Activated effector memory CD4-positive, alpha-beta T cell treated with Interleukin-2 at 50 U/mL for 16 hours (primary cell): ENCODE results near the gene CTU1.
"Not testable (repeated sequence)": the region's sequence is repeated elsewhere in the genome, so short reads cannot be mapped to it uniquely, and the experiment has no call there.

ENCODE experiments used
- DNase-seq: peaks from one replicate; pipeline ENCODE4 v3.0.0-alpha.2; 2020

The CTU1 gene

DNA sequence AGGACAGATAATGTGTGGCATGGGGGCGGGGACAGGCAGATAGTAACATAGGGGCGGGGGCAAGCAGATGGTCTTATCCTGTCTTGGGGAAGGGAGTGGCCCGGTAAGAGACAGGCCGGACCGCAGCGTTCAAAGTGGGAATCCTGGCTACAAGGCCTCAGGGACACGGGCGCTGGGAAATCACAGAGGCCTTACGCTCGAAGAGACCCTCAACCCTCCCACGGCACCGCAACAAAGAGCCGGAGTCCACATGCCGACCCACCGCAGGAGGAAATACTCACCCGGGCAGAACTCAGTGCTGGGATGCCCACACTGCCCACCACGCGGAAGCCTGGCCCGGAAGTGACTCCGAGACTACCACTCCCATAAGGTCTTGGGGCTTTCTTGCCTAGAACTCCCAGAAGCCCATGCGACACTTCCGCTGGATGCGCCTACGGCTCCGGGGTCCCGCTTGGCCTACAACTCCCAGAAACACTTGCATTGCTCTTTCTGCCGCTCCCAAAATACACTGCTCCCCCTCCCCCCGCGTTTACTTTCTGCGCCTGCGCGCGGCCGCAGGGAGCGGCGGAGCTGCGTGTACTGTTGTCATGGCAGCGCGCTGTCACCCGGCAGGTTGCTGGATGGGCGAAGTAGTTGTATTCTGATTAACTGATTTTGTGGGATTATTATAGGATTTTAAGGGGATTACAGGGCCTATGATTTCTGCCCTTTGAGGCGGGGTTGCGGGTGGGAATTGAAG, at the start of gene CTU1:
Gene CTU1, minus strand, starts transcription at position 344 of the 739 bp plus-strand sequence. CDS start 3,840 bp downstream, outside the sequence.
- peak; percentile 98 for DNase-seq

DNA sequence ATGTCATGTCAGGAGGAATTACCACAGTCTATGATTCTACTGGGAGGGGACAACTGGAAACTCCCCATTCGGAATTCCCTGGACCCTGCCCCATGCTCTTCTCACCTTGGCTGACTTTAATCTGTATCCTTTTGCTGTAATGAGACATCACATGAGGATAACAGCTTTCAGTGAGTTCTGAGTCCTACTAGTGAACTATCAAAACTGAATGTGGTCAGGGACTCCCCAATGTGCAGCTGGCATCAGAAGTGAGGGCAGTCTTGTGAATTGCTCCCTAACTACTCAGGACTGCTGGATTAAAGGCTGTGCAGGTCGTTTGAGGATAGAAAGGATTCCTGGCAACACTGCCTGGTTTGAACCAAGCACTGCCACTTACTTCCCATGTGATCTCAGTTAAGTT, 49.1 kb upstream of the CTU1 start:
- no peak for DNase-seq

DNA sequence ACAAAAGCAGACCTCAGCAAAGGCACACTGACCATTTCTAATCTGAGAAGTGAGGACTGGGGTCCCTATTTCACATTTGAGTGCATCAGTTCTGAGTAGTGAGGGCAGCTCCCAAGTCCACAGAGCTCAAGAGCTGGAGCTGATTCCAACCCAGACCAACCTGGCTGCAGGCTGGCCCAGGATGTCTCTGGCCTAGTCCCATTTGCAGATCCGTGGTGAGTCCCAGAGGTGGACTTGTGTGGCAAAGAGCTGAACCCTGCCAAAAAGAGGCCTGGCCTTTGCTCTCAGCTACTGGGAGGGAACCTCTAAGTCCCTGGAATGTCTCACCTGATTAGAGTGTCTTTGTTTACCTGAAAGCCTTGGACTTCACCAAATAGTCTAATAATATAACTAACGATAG, 48.5 kb upstream of the CTU1 start:
- DNase-seq: no peak

DNA sequence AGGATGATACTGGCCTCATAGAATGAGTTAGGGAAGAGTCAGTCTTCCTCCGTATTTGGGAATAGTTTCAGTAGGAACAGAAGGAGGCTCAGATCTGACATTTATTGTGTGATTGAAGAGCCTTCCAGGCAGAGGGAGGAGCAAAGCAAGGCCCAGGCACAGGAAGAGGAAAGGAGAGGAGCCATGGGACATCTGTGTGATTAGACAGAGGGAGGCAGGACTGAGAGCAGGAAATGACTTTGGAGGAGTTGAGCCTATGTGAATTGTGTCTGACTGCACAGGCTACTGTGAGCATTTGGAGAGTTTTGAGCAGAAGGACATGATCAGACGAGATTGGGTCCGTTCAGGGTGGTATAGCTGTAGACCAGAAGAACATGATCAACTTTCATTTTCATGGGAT, 42.4 kb upstream of the CTU1 start:
- DNase-seq: no peak

DNA sequence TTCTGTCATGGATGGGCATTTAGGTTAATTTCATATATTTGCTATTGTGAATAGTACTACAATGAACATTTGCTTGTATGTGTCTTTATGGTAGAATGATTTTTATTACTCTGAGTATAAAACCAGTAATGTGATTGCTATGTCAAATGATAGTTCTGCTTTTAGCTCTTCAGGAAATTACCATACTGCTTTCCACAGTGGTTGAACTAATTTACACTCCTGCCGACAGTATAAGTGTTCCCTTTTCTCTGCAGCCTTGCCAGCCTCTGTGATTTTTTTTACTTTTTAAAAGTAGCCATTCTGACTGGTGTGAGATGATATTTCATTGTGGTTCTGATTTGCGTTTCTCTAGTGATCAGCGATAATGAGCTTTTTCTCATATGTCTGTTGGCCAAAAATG, 40.4 kb upstream of the CTU1 start:
- DNase-seq: no peak

DNA sequence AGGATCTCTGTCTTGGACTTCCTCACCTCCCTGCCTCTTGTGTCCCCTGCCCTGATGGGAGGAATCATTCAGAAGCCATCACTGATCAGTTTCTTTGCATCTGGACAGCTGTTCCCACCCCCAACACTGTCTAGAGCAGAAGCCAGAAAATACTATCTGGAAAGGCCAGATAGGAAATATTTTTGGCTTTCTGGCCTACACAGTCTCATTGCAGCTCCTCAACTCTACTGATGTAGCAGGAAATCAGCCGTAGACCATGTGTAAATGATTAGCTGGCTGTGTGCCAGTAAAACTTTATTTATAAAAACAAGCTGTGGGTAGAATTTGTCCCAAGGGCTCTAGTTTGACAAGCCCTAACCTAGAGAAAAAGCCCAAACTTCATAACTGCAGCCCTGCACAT, 39.5 kb upstream of the CTU1 start:
- DNase-seq: no peak

DNA sequence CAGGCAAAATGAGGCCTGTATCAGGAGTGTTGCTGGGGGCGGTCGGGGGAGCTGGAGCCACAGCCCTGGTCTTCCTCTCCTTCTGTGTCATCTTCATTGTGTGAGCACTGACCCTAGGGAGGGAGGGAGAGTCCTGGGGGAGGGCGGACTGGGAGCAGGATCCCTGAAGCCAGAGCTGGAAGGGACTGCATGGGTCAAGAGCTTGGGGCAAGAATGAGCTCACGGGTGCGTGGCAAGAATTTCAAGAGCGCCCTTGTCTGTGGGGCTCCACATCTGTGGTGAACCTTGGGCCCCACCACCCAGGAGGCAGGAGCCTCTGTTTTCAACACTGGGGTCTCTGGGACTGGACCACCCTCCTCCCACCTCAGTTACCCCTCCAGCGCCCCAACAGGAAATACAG, 38.5 kb upstream of the CTU1 start:
- DNase-seq: no peak

DNA sequence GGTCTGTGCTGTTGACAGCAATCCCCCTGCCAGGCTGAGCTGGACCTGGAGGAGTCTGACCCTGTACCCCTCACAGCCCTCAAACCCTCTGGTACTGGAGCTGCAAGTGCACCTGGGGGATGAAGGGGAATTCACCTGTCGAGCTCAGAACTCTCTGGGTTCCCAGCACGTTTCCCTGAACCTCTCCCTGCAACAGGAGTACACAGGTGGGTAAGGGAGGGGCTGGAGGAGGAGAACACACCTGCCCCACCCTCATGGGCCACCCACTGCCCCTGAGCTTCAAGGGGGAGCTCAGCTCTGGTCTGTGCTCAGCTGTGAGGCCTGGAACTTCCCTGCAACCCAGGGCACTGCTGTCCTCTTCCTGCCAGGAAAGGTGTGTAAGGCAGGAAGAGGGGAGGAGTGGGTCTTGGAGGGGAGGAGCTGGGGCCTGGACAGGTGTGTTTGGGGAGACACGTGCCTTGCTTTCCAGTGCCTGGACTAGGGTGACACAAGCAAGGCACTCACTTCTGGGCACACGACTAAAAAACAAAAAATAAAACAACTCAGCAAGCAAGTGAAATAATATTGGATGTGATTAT, 37.8 kb upstream of the CTU1 start:
- DNase-seq: no peak

DNA sequence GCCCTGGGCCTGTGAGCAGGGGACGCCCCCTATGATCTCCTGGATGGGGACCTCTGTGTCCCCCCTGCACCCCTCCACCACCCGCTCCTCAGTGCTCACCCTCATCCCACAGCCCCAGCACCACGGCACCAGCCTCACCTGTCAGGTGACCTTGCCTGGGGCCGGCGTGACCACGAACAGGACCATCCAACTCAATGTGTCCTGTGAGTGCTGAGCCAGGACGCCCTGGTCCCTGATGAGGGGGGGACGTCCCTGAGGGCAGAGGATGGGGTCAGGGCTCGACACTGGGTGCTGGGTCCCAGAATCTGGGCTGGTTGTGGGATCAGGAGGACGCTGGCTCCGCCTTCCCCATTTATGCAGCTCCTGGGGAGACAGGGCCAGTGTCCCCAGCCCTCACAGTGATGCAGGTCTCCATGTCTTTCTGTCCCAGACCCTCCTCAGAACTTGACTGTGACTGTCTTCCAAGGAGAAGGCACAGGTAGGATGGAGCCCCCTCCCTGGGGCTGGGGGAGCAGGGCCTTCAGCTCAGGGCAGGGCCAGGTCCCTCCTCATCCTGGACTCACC, 36.4 kb upstream of the CTU1 start:
- DNase-seq: no peak

DNA sequence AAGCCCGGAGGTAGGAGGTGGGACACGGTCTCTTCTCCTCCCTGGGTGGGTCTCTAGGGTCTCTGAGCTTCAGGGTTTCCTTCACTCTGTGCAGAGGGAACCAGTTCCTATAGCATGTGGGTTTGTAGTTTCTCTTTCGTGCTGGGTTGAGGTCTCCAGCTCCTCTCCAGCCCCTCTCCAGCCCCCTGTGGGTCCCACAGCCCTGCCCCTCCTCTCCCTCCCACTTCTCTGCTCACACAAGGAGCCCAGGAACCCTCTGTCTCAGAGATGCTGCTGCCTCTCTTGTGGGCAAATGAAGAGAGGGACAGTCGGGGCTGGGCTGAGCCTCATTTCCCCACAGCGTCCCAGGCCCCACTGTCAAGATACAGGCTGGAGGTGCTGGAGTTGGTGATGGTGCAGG, 35.3 kb upstream of the CTU1 start:
- no peak for DNase-seq

DNA sequence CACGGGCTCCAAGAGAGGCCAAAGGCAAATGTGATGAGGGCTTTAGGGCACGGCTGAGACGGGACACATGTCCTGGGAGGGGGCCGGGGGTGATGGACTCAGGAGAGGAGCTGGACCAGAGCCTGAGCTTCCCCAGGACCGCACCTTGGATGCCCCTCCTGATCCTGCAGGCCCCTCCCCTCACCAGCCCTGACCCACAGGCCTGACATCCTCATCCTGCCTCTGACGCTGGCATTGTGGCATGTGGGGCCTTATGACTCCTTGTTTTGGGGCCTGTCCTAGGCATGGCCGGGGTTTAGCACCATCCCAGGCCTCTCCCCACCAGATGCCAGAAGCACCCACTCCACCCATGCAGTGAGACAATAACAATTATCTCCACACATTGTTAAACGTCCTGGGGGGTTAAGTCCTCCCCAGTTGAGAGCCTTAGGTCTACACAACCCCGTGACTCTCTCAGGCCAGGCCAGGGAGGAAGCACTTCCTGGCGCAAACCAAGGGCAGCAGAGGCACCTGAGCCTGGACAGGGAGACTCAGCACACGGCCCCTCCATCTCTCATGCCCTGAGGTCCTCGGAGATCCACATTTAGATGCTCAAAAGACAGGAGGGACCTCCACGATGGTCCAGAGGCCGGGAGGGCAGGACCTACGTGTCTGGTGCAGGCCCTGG, 34.7 kb upstream of the CTU1 start:
- not testable (repeated sequence) for DNase-seq

DNA sequence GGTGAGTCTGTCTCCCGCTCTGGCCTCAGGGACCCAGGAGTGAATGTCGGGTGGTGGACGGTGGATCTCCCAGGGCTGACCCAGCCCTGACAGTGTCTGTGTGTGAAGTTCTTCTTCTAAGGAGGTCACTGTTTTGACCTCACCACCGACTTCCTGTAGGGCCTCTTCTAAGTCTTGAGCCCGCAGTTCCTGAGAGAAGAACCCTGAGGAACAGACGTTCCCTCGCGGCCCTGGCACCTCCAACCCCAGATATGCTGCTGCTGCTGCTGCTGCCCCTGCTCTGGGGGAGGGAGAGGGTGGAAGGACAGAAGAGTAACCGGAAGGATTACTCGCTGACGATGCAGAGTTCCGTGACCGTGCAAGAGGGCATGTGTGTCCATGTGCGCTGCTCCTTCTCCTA, 33.9 kb upstream of the CTU1 start, which contains the start of gene SIGLEC7:
Gene SIGLEC7, plus strand, starts transcription at position 183 of the 400 bp plus-strand sequence. Its CDS starts 69 bp downstream, at position 252.
- no peak for DNase-seq

DNA sequence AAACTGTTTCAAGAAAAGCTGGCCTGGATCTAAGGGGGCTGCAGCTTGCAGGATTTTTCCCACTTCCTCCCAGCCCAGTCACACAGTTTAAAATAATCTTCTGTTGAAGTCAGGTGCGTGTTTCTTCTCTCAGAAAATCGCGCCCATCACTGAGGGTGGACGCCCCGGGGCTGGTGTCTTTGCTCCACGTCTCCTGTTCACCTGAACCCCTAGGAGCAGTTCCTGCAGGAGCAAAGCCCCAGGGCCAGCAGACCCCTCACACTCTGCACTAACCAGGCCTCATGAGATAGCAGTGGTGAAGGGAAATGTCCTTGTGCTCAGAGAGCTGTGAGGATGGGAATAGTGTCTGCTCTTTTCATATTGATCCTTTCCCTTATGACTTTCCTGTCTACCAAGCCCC, 33.0 kb upstream of the CTU1 start:
- no peak for DNase-seq

DNA sequence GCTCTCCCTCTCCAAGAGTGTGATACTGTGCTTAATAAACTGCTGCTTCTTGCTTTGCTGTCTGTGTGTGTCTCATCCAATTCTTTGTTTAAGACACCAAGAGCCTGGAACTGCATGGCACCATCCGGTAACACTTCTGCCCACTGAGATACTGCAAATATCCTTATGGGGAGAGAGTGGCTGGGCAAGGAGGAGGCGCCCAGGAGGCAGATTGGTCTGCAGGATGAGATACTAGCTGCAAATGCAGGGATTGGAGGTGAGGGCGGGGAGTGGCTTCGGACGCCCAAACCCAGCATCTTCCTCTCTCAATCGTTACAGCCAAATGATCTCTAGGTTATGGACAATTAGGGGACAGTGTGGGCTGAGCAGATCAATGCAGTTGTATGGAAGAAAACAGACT, 32.2 kb upstream of the CTU1 start:
- no peak for DNase-seq

DNA sequence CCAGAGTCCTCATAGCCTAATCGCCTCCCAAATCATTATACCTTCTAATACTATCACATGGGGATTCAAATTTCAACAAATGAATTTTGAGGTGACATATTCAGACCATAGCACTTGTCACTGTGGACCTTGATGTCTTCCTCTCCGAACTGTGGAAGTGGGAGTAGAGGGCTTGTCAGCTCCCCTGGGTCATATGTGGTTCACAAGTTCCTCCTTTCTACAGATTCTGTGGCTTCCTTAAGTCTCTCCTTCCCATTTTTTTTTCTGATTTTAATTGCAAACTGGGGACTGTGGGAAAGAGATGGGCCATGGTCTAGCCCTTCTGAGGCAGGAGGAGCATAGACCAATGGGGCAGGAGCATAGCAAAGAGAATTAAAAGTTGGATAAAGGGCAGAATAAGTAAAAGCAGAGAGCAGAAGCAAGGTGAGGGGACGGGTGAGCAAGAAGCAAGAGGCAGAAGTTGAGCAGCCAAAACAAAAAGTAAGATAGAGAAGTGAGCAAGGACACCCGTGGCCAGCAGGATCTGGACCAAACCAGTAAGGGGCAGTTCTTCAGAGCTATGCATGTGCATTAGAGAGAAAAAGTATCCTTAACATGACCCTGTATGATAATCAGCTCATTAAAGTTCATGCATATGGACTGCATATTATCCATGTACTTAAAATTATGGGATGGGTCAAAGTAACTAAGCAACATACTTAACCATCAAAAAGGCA, 31.2 kb upstream of the CTU1 start:
- no peak for DNase-seq

DNA sequence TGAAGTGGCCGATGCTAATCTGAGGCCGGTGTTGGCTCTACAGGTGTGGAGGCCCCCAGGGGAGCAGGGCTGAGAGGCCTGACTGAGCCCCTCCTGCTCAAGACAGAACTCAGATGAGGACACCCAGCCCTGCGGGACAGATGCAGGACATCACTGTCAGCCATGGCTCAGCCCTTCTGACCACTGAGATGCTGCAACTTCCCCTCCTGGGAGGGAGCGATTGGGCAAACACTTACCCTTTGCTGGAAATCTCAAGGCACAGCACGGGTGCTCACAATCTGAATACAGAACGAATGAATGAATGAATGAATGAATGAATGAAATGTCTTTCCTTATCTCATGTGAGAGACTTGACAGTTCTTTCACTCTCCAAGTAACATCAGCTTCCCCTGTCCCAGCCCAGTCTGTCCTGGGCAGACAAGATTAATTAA, 30.4 kb upstream of the CTU1 start:
- DNase-seq: no peak

DNA sequence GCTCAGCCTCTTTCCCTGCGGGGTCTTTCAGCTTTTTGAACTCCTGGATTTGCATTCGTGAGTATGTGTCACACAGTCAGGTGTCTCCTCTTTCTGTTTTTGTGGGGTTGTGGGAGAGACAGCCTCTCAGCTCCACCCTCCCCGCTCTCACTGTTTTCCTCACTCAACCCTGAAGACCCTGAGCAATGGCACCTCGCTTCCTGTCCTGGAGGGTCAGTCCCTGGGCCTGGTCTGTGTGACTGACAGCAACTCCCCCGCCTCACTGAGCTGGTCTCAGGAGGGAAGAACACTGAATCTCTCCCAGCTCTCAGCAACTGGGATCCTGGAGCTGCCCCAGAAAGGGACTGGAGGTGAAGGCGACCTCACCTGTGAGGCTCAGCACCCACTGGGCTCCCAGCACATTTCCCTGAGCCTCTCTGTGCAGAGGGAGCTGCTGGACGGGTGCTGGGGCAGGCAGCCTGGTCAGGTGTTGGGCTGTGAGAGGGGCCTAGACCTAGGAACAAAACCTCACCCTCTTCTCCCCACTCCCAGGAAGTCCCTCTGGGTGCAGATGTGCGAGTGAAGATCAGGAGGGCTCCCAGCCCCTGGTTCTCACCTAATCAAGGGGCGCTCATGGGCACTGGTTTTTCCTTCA, 29.7 kb upstream of the CTU1 start:
- no peak for DNase-seq

DNA sequence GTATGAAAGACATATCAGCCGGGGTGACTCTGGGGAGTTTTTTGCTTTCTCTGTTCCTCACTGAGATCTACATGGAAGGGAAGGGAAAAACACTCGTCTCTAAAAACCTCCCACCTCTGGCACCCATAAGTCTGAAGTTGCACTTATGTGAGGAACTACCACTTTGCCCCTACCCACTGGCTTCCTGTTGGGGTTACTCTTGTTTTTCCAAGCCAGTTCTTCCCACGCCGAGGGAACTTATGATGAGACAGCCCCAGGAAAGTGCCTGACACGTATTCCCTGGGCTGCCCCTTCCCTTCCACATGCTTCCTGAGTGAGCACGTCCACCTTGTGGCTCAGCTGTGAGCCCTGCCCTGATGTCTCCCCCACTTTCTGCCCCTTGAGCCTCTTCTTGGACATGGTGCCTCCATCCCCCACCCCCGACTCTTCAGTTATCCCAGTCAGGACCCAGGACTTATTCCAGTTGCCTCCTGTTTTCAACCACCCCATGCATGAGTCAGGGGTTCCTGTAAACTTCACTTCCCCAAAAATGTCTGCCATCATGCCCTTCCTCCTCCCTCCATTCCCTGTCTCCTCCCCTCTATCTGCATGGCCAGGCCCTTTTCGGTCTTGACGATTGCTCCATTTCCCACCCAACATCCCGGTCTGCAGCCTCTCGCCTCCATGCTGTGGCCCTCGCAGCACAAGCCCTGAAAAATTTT, 28.8 kb upstream of the CTU1 start:
- no peak for DNase-seq

DNA sequence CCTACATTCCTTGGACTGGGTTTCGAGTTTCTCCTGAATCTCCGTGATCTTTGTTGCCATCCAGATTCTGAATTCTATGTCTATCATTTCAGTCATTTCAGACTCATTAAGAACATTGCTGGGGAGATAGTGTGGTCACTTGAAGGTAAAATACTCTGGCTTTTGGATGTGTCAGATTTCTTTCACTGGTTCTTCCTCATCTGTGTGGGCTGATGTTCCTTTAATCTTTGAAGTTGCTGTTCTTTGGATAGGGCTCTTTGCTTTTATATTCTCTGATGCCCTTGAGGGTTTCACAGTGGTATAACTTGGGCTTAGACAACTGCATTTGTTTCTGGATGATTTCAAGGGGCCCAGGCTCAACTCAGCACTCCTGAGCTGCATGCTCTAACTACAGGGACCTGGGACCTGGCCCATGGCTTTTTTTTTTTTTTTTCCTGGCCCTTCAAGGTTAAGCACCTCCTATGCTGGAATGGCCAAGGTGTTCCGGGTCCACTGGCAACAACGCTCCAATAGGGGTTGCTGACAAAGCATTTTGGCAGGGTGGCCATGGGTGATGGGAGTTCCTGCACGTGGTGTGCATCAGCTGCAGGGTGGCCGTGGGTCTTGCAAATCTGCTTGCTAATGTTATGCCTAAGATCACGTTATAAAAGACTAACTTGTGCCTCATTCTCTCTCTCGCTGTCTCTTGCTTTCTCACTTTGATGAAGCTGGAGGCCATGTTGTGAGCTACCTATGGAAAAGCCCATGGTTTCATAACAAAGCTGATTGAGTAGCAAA, 28.0 kb upstream of the CTU1 start:
- DNase-seq: no peak

DNA sequence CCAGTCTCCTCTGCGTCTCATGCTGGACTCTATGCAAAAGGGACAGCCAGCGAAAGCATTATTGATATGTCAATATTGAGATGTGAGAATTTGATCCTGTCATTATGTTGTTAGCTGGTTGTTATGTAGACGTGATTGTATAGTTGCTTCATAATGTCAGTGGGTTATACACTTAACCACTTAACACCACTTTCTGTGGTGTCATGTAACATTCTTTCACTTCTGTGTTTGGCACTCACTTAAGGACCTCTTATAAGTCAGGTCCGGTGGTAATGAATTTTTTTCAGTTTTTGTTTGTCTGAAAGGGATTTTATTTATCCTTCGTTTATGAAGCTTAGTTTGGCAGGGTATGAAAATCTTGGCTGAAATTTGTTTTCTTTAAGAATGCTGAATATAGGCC, 26.8 kb upstream of the CTU1 start:
- DNase-seq: no peak
